ENCODE measurements around the gene ANO4.

The ANO4 gene

DNA sequence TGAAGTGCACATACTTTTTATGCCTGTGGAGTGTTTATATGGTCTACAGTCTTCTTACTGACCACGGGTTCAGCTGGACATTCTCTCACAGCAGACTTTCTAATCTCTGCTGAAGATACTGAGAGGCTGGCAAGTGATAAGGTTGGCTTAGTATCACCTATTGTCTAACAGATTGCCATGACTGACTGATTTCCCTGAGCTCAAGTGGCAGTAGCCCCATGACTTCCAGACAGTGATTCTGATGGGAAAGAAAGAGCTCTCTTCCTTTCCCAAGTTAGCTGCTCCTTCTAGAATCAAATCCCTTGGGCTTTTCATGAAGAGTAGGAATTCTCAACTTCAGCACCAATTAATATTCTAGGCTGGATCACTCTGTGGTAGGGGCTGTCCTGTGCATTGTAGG lies 141.4 kb downstream of the ANO4 start:
- no peak overlapping the region for H3K27ac ChIP-seq (ENCODE audit: poor library complexity, severe bottlenecking)
- no peak overlapping the region for H3K4me3 ChIP-seq (ENCODE audit: severe bottlenecking)
- no peak for DNase-seq (ENCODE audit: low spot score)
- no peaks in the 10 kb centered on the region for H3K27me3 ChIP-seq (ENCODE audit: insufficient read depth, poor library complexity, severe bottlenecking)
- H3K4me1 ChIP-seq (ENCODE audit: insufficient read depth, poor library complexity, severe bottlenecking), result no peaks in the 10 kb centered on the region
- H3K9me3 ChIP-seq (ENCODE audit: severe bottlenecking), result no peaks in the 10 kb centered on the region
- no peak for ATAC-seq (ENCODE audit: low read depth)
- no peak for TF ChIP-seq CTCF (IDR thresholded peaks at IDR 0.05; ENCODE audit: poor library complexity, severe bottlenecking)
- H3K36me3 ChIP-seq (ENCODE audit: low read depth), result no peaks in the 10 kb centered on the region

- ATAC-seq (ENCODE audit: low read depth) (no peak), DNase-seq (ENCODE audit: low spot score) (no peak)
- no peaks in the 10 kb centered on the region for H3K4me1 ChIP-seq (ENCODE audit: insufficient read depth, poor library complexity, severe bottlenecking)
- no peaks in the 10 kb centered on the region for H3K36me3 ChIP-seq (ENCODE audit: low read depth)
- no peaks in the 10 kb centered on the region for H3K27me3 ChIP-seq (ENCODE audit: insufficient read depth, poor library complexity, severe bottlenecking)
- H3K9me3 ChIP-seq (ENCODE audit: severe bottlenecking), result peaks cover 2% of the 10 kb centered on the region
- no peak for TF ChIP-seq CTCF (IDR thresholded peaks at IDR 0.05; ENCODE audit: poor library complexity, severe bottlenecking)
- H3K4me3 ChIP-seq (ENCODE audit: severe bottlenecking), result no peak overlapping the region
- no peak overlapping the region for H3K27ac ChIP-seq (ENCODE audit: poor library complexity, severe bottlenecking)
Measured at GRCh38 chr12:100936661-100937060, 142.1 kb downstream of the ANO4 start.

GRCh38 chr12:100940503-100940902 lies 145.9 kb downstream of the ANO4 start:
- no peak for DNase-seq (ENCODE audit: low spot score)
- no peak for TF ChIP-seq CTCF (IDR thresholded peaks at IDR 0.05; ENCODE audit: poor library complexity, severe bottlenecking)
- Histone ChIP-seq H3K4me1 (ENCODE audit: insufficient read depth, poor library complexity, severe bottlenecking) (no peaks in the 10 kb centered on the region), H3K9me3 (ENCODE audit: severe bottlenecking) (peaks cover 2% of the 10 kb centered on the region), H3K4me3 (ENCODE audit: severe bottlenecking) (no peak overlapping the region), H3K36me3 (ENCODE audit: low read depth) (no peaks in the 10 kb centered on the region), H3K27me3 (ENCODE audit: insufficient read depth, poor library complexity, severe bottlenecking) (no peaks in the 10 kb centered on the region), H3K27ac (ENCODE audit: poor library complexity, severe bottlenecking) (no peak overlapping the region)
- ATAC-seq (ENCODE audit: low read depth), result no peak

DNA sequence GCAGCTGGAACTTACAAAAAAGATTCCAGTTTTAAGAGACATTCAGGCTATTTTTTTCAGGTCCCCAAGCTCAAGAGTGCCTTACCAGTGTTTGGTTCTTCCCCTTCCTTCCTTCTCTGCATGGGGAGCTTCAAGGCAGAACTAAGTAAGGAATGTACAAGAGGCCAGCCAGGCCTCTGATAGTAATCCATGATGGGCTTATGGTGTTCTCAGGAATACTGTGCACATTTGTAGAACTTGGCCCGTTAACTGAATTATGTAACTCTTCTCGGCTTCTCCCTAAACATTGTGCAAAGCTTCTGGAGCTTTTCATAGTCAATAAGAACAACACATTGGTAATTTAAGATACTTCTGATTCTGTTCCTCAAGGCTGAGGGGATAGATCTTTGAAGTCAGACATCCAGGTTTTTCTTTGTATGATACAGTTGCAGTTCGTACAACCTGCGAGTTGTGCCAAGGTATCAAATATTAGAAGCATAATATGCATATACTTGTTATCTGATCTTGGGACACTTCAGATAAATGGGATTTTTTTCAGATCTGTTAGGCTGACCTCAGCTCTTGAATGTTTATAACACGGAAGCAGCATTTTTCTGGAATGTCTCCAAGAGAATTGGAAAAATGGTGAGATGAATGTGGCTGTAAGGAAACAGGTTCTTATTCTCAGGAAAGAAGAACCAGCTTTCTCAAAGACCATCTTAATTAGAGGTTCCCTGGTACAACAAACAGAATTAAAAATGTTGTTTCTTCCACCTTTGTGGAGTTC lies 148.6 kb downstream of the ANO4 start:
- H3K36me3 ChIP-seq (ENCODE audit: low read depth), result no peaks in the 10 kb centered on the region
- no peak for DNase-seq (ENCODE audit: low spot score)
- H3K9me3 ChIP-seq (ENCODE audit: severe bottlenecking), result peaks cover 2% of the 10 kb centered on the region
- H3K4me1 ChIP-seq (ENCODE audit: insufficient read depth, poor library complexity, severe bottlenecking), result no peaks in the 10 kb centered on the region
- H3K27me3 ChIP-seq (ENCODE audit: insufficient read depth, poor library complexity, severe bottlenecking), result no peaks in the 10 kb centered on the region
- no peak for ATAC-seq (ENCODE audit: low read depth)
- no peak overlapping the region for H3K4me3 ChIP-seq (ENCODE audit: severe bottlenecking)
- H3K27ac ChIP-seq (ENCODE audit: poor library complexity, severe bottlenecking), result no peak overlapping the region
- no peak for TF ChIP-seq CTCF (IDR thresholded peaks at IDR 0.05; ENCODE audit: poor library complexity, severe bottlenecking)

DNA sequence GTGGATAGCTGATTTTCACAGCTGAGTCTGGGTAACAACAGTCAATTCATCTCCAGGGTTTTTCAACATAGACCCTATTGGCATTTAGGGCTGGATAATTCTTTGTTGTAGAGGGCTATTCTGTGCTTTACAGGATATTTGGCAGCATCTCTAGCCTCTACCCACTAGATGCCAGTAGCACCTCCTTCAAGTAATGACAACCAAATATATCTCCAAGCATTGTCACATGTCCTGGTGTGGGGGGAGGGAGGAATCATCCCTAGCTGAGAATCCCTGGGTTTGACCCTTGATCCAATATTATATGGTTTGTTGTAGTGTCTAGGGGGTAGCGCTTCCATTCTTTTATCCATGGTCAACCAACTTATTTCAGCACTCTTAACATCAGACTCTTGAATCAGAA lies 157.2 kb downstream of the ANO4 start:
- DNase-seq (ENCODE audit: low spot score) (no peak), ATAC-seq (ENCODE audit: low read depth) (peak; percentile 41; the same call in 1 of the 3 replicates)
- TF ChIP-seq CTCF (IDR thresholded peaks at IDR 0.05; ENCODE audit: poor library complexity, severe bottlenecking), result peak; percentile 22
- no peak overlapping the region for H3K4me3 ChIP-seq (ENCODE audit: severe bottlenecking)
- H3K27me3 ChIP-seq (ENCODE audit: insufficient read depth, poor library complexity, severe bottlenecking), result no peaks in the 10 kb centered on the region
- no peaks in the 10 kb centered on the region for H3K4me1 ChIP-seq (ENCODE audit: insufficient read depth, poor library complexity, severe bottlenecking)
- H3K36me3 ChIP-seq (ENCODE audit: low read depth), result no peaks in the 10 kb centered on the region
- no peaks in the 10 kb centered on the region for H3K9me3 ChIP-seq (ENCODE audit: severe bottlenecking)
- H3K27ac ChIP-seq (ENCODE audit: poor library complexity, severe bottlenecking), result no peak overlapping the region

All from RWPE2 (cell line).